IMR-90 (cell line): Measurements from ENCODE around the gene USP25. TPM values are rescaled to one million over a fixed set of nuclear protein-coding genes. Genes with fewer than 3 reads are reported as not detected.

Source experiments
- ATAC-seq: fragments of 200-7000 bp; cut with Tn5 transposase; 2 replicates; pipeline ENCODE4 v1.9.1; 2020; ENCODE audit warnings: low read depth, mild to moderate bottlenecking, moderate library complexity
- BruUV-seq: library from RNA; stranded (reverse); fragments of 400-500 nt; replicated peaks from 2 replicates; lab custom pipeline; 2021; lab: Mats Ljungman, UMichigan
- CTCF ChIA-PET: fragments of 300-600 bp; formaldehyde crosslinking; extraction: SDS; loops from one replicate; lab custom pipeline; 2021; ENCODE audit warnings: antibody characterized with exemption; lab: Yijun Ruan, JAX
- POLR2A ChIA-PET: fragments of 300-600 bp; sonication (Branson Sonifier 250); formaldehyde crosslinking; loops from one replicate; lab custom pipeline; 2022; ENCODE audit warnings: antibody characterized with exemption; ENCODE audit not compliant: unreplicated experiment; lab: Charles Lee
- DNase-seq: peaks from one replicate; pipeline ENCODE4 v3.0.0; 2013
- H2AFZ ChIP-seq: replicated peaks from 2 replicates; pipeline ENCODE3; 2013; ENCODE audit warnings: low read length, mild to moderate bottlenecking; ENCODE audit not compliant: poor library complexity
- H2AK5ac ChIP-seq: 2 replicates; pipeline ENCODE4 v1.6.1; 2013; ENCODE audit warnings: low read depth, low read length, inconsistent platforms
- H2AK9ac ChIP-seq: replicated peaks from 2 replicates; pipeline ENCODE3; 2013; ENCODE audit warnings: mild to moderate bottlenecking, low read depth, low read length, moderate library complexity; ENCODE audit not compliant: poor library complexity
- H2BK120ac ChIP-seq: 2 replicates; pipeline ENCODE4 v1.6.1; 2013; ENCODE audit warnings: low read depth, low read length, inconsistent platforms
- H2BK15ac ChIP-seq: 3 replicates; pipeline ENCODE4 v1.6.1; 2013; ENCODE audit warnings: low read depth, low read length, inconsistent platforms
- H2BK20ac ChIP-seq: 2 replicates; pipeline ENCODE4 v1.6.1; 2013; ENCODE audit warnings: low read depth, mild to moderate bottlenecking, inconsistent platforms, low read length, moderate library complexity
- H2BK5ac ChIP-seq: 2 replicates; pipeline ENCODE4 v1.6.1; 2013; ENCODE audit warnings: mild to moderate bottlenecking, low read depth, low read length, inconsistent platforms; ENCODE audit not compliant: poor library complexity, severe bottlenecking
- H3K14ac ChIP-seq: replicated peaks from 2 replicates; pipeline ENCODE4 v1.6.1; 2013; ENCODE audit warnings: low read depth, low read length, inconsistent platforms
- H3K18ac ChIP-seq: 2 replicates; pipeline ENCODE4 v1.6.1; 2013; ENCODE audit warnings: low read depth, low read length, control low read depth
- H3K23ac ChIP-seq: 2 replicates; pipeline ENCODE4 v1.6.1; 2013; ENCODE audit warnings: low read depth, low read length, inconsistent platforms
- H3K27ac ChIP-seq: 2 replicates; pipeline ENCODE4 v1.5.1; 2013; ENCODE audit warnings: mild to moderate bottlenecking, control low read depth, low read length; ENCODE audit not compliant: insufficient read depth
- H3K27me3 ChIP-seq: 2 replicates; pipeline ENCODE4 v1.6.1; 2013; ENCODE audit warnings: low read length; ENCODE audit not compliant: control insufficient read depth, insufficient read depth
- H3K36me3 ChIP-seq: 2 replicates; pipeline ENCODE4 v1.6.1; 2013; ENCODE audit warnings: low read length, mixed read lengths; ENCODE audit not compliant: control insufficient read depth, insufficient read depth
- H3K4ac ChIP-seq: 2 replicates; pipeline ENCODE4 v1.6.1; 2013; ENCODE audit warnings: low read depth, low read length, inconsistent platforms
- H3K4me1 ChIP-seq: 2 replicates; pipeline ENCODE4 v1.6.1; 2013; ENCODE audit warnings: low read length, mixed read lengths; ENCODE audit not compliant: control insufficient read depth, insufficient read depth
- H3K4me2 ChIP-seq: 2 replicates; pipeline ENCODE4 v1.6.1; 2013; ENCODE audit warnings: low read depth, mild to moderate bottlenecking, control low read depth, low read length, moderate library complexity
- H3K4me3 ChIP-seq: 2 replicates; pipeline ENCODE4 v1.5.1; 2013; ENCODE audit warnings: low read depth, mild to moderate bottlenecking, control low read depth, low read length, moderate library complexity; ENCODE audit not compliant: insufficient read depth
- H3K56ac ChIP-seq: 2 replicates; pipeline ENCODE4 v1.6.1; 2013; ENCODE audit warnings: low read length, inconsistent platforms; ENCODE audit not compliant: insufficient read depth; ENCODE audit errors: extremely low read depth
- H3K79me1 ChIP-seq, 2 experiments: 2 replicates each; pipeline ENCODE4 v1.6.1; 2013; ENCODE audit warnings: low read length in 2 of 2, inconsistent platforms in 1 of 2, low read depth in 1 of 2
- H3K9ac ChIP-seq: 2 replicates; pipeline ENCODE4 v1.6.1; 2013; ENCODE audit warnings: low read depth, low read length, control low read depth
- H3K9me1 ChIP-seq: 2 replicates; pipeline ENCODE4 v1.6.1; 2013; ENCODE audit warnings: low read length, inconsistent platforms; ENCODE audit not compliant: insufficient read depth
- H3K9me3 ChIP-seq: 2 replicates; pipeline ENCODE4 v1.6.1; 2013; ENCODE audit warnings: low read length; ENCODE audit not compliant: control insufficient read depth, insufficient read depth
- H4K20me1 ChIP-seq: 2 replicates; pipeline ENCODE4 v1.6.1; 2013; ENCODE audit warnings: low read length, inconsistent platforms; ENCODE audit not compliant: insufficient read depth
- H4K5ac ChIP-seq: 2 replicates; pipeline ENCODE4 v1.6.1; 2013; ENCODE audit warnings: mild to moderate bottlenecking, low read depth, low read length, control low read depth
- H4K8ac ChIP-seq, 2 experiments: 2 replicates each; pipeline ENCODE4 v1.6.1; 2013; ENCODE audit warnings: low read depth in 2 of 2, low read length in 2 of 2, control low read depth in 1 of 2, inconsistent platforms in 1 of 2
- H4K91ac ChIP-seq: 2 replicates; pipeline ENCODE4 v1.6.1; 2013; ENCODE audit warnings: low read depth, low read length, inconsistent platforms; ENCODE audit not compliant: insufficient read depth
- BHLHE40 ChIP-seq: fragments of 150-350 bp; IDR thresholded peaks from 2 replicates; pipeline ENCODE4 v1.6.1; 2016; ENCODE audit warnings: mild to moderate bottlenecking, low read depth, low read length
- CEBPB ChIP-seq: IDR thresholded peaks from 2 replicates; pipeline ENCODE4 v1.6.1; 2012; ENCODE audit warnings: low read depth, low read length, improper control_type of control experiment
- CHD1 ChIP-seq: IDR thresholded peaks from 2 replicates; pipeline ENCODE4 v1.6.1; 2012; ENCODE audit warnings: low read depth, low read length, improper control_type of control experiment
- CTCF ChIP-seq: conservative IDR thresholded peaks from 2 replicates; pipeline ENCODE4 v1.5.1; 2012; ENCODE audit warnings: mild to moderate bottlenecking, low read depth, low read length, improper control_type of control experiment
- ELK1 ChIP-seq: fragments of 150-350 bp; IDR thresholded peaks from 2 replicates; pipeline ENCODE4 v1.6.1; 2016; ENCODE audit warnings: low read depth, mild to moderate bottlenecking, low read length, moderate library complexity, borderline replicate concordance
- FOS ChIP-seq: fragments of 150-350 bp; IDR thresholded peaks from 2 replicates; pipeline ENCODE4 v1.6.1; 2016; ENCODE audit warnings: low read depth, low read length
- MAFK ChIP-seq: IDR thresholded peaks from 2 replicates; pipeline ENCODE4 v1.6.1; 2012; ENCODE audit warnings: low read depth, low read length, improper control_type of control experiment
- MAZ ChIP-seq: IDR thresholded peaks from 2 replicates; pipeline ENCODE4 v1.6.1; 2012; ENCODE audit warnings: low read depth, mild to moderate bottlenecking, low read length, improper control_type of control experiment, moderate library complexity, borderline replicate concordance
- MXI1 ChIP-seq: IDR thresholded peaks from 2 replicates; pipeline ENCODE4 v1.6.1; 2012; ENCODE audit warnings: low read depth, mild to moderate bottlenecking, low read length, moderate library complexity, borderline replicate concordance
- POLR2A ChIP-seq: IDR thresholded peaks from 2 replicates; pipeline ENCODE4 v1.6.1; 2012; ENCODE audit warnings: mild to moderate bottlenecking, low read depth, low read length
- RCOR1 ChIP-seq: IDR thresholded peaks from 2 replicates; pipeline ENCODE4 v1.6.1; 2012; ENCODE audit warnings: mild to moderate bottlenecking, low read length, improper control_type of control experiment; ENCODE audit not compliant: insufficient replicate concordance
- RFX5 ChIP-seq: IDR thresholded peaks from 2 replicates; pipeline ENCODE4 v1.8.0; 2012; ENCODE audit warnings: low read depth, mild to moderate bottlenecking, low read length, moderate library complexity
- SMC3 ChIP-seq: fragments of 150-350 bp; IDR thresholded peaks from 2 replicates; pipeline ENCODE4 v1.6.1; 2016; ENCODE audit warnings: low read depth, mild to moderate bottlenecking, antibody characterized with exemption, low read length, moderate library complexity
- USF2 ChIP-seq: fragments of 150-350 bp; IDR thresholded peaks from 2 replicates; pipeline ENCODE4 v1.6.1; 2017; ENCODE audit warnings: mild to moderate bottlenecking, antibody characterized with exemption, low read length, low read depth
- whole genome bisulfite sequencing, 2 experiments: methylation state at CpG; one replicate each; pipeline versions ENCODE4 v1.1.5 to v1.1.7; 2013; ENCODE audit warnings: missing lambda C conversion rate in 2 of 2; ENCODE audit not compliant: insufficient read length in 1 of 2; ENCODE audit errors: extremely low coverage in 2 of 2; 5-methylcytosine and 5-hydroxymethylcytosine counted together
- dilution Hi-C: fragments of 300-500 bp; cut with HindIII; formaldehyde crosslinking; loops from one replicate; pipeline ENCODE4 v1.14.3; 2018; ENCODE audit warnings: low sequenced_read_pairs; ENCODE audit not compliant: unreplicated experiment
- in situ Hi-C: fragments of 300-500 bp; cut with MboI; formaldehyde crosslinking; loops from 3 replicates; pipeline ENCODE4 v1.14.3; 2019; ENCODE audit warnings: low sequenced_read_pairs, inconsistent platforms, mixed read lengths
- intact Hi-C: fragments of 100-400 bp; cut with micrococcal nuclease; formaldehyde crosslinking; loops from 2 replicates; pipeline ENCODE4 v1.10.0; 2022
- polyA plus RNA-seq, 3 experiments: library from polyadenylated mRNA; depleted of rRNA; stranded (reverse); fragments of >200 nt; gene quantifications; 2 replicates each; pipeline ENCODE4 v1.2.3, GENCODE V29; 2012; ENCODE audit warnings: low replicate concordance in 1 of 3
- total RNA-seq: library from RNA; depleted of rRNA; stranded (reverse); fragments of >200 nt; gene quantifications from 2 replicates; pipeline ENCODE4 v1.2.3, GENCODE V29; 2012

Gene USP25
- total and polyA plus RNA-seq, 2 of the 4 experiments (the other 2 are of a cell fraction) = 9.3 to 23.3 TPM

- Histone ChIP-seq H3K4me2 (no peak overlapping the region), H3K27me3 (no peaks in the 10 kb centered on the region), H3K9me1 (no peaks in the 10 kb centered on the region), H2BK15ac (no peak overlapping the region), H3K23ac (no peak overlapping the region), H4K91ac (no peak overlapping the region), H3K4ac (no peak overlapping the region), H3K79me1 (peaks cover 0 to 6% of the 10 kb centered on the region in 2 experiments; a peak in 2 of 4 replicates), H3K27ac (no peak overlapping the region), H2BK120ac (no peak overlapping the region), H2BK5ac (no peak overlapping the region), H3K56ac (no peak overlapping the region), H3K9me3 (no peaks in the 10 kb centered on the region), H3K18ac (no peak overlapping the region), H4K20me1 (no peaks in the 10 kb centered on the region), H4K8ac (no peak overlapping the region), H2BK20ac (no peak overlapping the region), H3K36me3 (peaks cover 8% of the 10 kb centered on the region), H2AK5ac (no peak overlapping the region), H3K4me1 (no peaks in the 10 kb centered on the region), H4K5ac (no peak overlapping the region), H3K9ac (no peak overlapping the region), H2AK9ac (no peak overlapping the region), H3K14ac (no peak overlapping the region), H3K4me3 (no peak overlapping the region), H2AFZ (no peak overlapping the region)
- no peak for DNase-seq
- TF ChIP-seq MAZ (no peak), CEBPB (no peak), CTCF (no peak), SMC3 (no peak), USF2 (no peak), RCOR1 (no peak), CHD1 (no peak), MXI1 (no peak), FOS (no peak), ELK1 (no peak), MAFK (no peak), POLR2A (no peak), BHLHE40 (no peak), RFX5 (no peak)
- BruUV-seq = no TSS peak
- ChIA-PET POLR2A (no interaction called here), CTCF (no interaction called here)
- 92% methylated on average over 2 of the region's 3 CpGs; no CpG with 5 or more reads in 1 of the 2 experiments for WGBS, 2 experiments
- no peak for ATAC-seq
- intact Hi-C loops (no loop called here), in situ Hi-C loops (no loop called here), dilution Hi-C loops (no loop called here)
These were observed 85.5 kb downstream of the USP25 start for GRCh38 chr21:15815285-15815684.
